GM12874 (cell line): ENCODE data around the gene CXCL12.

Source experiments
- TF ChIP-seq, protein P1 (sequence below): IDR thresholded peaks from 2 replicates; pipeline ENCODE4 v1.5.1; 2011; ENCODE audit warnings: low read depth, mild to moderate bottlenecking, control low read depth, low read length, moderate library complexity; ENCODE audit not compliant: insufficient read depth

The CXCL12 gene

DNA sequence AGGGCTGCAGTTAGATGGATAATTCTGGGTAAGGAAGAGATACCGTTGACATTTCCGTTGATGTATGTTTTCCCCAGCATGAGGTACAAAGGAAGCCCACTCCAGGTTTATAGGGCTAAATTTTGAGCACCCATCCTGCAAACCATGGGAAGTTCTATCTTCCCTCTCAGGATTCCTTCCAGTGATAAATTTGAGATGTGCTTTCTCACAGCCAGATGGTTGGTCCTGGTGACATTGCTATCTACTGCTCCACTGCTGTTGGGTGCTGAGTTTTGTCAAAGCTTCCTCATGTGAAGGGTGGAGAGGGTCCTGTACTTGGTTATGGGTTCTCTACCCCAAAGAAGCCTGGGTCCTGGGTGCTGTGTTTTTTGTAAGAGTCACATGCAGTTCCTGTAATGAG lies 57.4 kb downstream of the CXCL12 start:
- TF ChIP-seq, protein P1, sequence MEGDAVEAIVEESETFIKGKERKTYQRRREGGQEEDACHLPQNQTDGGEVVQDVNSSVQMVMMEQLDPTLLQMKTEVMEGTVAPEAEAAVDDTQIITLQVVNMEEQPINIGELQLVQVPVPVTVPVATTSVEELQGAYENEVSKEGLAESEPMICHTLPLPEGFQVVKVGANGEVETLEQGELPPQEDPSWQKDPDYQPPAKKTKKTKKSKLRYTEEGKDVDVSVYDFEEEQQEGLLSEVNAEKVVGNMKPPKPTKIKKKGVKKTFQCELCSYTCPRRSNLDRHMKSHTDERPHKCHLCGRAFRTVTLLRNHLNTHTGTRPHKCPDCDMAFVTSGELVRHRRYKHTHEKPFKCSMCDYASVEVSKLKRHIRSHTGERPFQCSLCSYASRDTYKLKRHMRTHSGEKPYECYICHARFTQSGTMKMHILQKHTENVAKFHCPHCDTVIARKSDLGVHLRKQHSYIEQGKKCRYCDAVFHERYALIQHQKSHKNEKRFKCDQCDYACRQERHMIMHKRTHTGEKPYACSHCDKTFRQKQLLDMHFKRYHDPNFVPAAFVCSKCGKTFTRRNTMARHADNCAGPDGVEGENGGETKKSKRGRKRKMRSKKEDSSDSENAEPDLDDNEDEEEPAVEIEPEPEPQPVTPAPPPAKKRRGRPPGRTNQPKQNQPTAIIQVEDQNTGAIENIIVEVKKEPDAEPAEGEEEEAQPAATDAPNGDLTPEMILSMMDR = no peak
